HG02885 (cell line): ENCODE data around the gene SERINC2.
"Not testable (repeated sequence)": the region's sequence is repeated elsewhere in the genome, so short reads cannot be mapped to it uniquely, and the experiment has no call there.

Experiments
- ATAC-seq: cut with Tn5 transposase; IDR thresholded peaks from one replicate; pipeline ENCODE4 v1.9.1; 2021; ENCODE audit warnings: mild to moderate bottlenecking; ENCODE audit not compliant: unreplicated experiment, poor library complexity

The SERINC2 gene

DNA sequence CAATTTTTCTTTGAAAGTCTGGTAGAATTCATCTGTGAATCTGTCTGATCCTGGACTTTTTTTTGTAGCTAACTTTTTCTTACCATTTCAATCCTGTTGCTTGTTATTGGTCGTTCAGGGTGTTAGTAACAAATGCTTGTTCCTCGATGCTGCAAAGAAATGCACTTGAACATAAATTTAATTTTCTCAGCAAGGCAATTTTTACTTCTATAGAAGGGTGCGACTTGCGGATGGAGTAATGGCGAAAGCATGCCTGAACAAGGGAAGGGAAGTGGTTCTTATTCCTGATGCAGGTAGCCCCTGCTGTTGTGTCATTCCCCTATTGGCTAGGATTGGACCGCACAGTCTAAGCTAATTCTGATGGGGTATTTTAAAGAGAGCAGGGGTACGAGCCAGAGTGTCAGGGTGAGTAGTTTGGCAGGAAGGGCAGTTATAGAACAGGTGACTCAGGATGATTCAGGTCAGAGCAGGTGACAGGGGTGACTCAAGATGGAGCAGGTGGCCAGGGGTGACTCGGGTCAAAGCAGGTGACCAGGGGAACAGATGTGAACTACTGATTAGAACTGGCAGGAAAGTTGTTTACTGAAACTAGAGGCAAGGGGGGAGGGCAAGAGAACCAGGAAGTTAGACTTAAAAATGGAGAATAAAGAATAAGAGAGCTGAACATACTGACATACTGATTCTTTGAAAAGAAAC is 40.5 kb downstream of the SERINC2 start:
- ATAC-seq = no peak

DNA sequence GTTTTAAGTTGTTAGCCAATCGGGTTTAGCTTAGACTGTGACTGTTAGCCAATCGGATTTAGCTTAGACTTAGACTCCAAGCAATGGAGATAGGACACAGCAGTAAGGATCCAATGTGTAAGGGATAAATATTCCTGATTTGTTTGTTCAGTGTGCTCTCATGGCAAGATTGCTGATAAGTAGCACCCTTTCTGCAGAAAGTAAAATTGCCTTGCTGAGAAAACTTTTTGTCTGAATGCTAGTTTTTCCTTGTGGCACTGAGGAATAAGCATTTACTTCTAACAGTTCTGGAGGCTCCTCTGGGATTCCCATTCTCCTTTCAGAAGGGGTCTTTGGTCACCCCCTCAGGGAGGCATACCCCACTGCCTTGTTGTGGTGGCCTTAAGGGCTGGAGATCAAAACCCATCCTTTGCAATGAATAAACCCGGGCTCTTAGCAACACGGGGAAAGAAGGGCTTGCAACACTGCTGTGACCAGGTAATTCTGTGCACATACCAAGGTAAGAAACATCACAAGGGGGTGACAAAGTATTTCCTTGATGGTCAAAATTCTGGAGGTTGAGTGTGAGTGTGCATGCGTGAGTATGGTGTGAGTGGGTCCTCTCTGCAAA is 45.4 kb downstream of the SERINC2 start:
- ATAC-seq = no peak

DNA sequence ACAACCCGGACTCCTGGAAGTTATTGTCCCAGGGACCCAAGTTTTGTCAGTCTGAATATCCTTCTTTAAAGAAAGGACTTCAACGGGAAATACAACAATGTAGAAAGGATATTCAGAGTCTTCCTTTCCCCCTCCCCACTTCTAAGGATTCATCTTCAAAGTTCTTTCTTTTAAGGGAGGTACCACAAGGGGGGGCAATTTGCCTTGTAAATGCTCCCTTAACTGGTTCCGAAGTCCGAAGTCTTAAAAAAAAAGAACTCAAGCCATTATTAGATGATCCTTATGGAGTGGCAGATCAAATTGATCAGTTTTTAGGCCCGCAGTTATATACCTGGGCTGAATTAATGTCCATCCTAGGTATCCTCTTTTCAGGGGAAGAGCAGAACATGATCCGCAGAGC is 47.0 kb downstream of the SERINC2 start:
- ATAC-seq = no peak

DNA sequence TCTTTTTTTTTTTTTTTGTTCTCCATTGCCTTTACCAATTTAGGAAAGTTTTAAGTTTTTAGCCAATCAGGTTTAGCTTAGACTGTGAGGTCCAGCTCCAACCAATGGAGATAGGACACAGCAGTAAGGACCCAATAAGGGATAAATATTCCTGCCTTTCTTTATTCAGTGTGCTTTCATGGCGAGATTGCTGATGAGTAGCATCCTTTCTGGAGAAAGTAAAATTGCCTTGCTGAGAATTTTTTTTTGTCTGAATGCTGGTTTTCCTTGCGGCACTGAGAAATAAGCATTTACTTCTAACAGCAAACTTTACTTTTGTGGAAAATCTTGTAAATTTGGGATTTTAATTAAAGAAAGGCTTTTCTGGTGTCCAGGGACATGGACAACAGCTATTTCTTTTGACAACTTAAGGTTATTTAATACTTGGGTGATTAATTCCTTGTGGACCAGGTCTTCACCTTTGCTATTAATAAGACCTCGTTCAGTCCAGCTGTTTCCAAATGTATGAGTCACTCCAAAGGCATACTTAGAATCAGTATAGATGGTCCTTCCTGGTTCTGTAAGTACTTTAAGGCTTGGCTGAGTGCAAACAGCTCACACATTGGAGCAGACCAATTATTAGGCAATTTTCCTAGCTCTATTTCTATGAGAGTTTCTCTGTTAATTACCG is 54.1 kb downstream of the SERINC2 start:
- no peak for ATAC-seq

DNA sequence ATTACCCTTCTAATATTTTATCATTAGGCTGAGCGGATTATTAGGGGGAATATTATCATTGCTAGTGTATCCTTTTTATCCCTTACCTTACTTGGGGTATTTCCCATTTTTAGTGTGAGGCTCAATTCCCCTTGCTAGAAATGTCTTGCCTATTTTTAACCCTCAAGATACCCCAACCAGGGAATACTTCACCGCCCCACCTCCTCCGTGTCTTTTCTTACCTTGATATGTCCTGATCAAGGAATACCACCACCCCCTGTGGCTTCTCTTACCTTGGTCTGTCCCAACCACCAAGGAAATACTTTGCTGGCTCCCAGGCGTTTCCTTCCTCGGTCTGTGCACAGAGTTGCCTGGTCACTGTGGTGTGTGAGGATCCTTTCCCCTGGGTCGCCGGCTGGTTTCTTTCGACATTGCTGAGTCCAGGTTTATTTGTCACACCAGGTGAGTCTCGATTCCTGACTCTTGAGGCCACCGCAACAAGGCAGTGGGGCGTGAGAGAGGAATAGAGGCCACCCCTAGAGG is 57.8 kb downstream of the SERINC2 start:
- no peak for ATAC-seq

DNA sequence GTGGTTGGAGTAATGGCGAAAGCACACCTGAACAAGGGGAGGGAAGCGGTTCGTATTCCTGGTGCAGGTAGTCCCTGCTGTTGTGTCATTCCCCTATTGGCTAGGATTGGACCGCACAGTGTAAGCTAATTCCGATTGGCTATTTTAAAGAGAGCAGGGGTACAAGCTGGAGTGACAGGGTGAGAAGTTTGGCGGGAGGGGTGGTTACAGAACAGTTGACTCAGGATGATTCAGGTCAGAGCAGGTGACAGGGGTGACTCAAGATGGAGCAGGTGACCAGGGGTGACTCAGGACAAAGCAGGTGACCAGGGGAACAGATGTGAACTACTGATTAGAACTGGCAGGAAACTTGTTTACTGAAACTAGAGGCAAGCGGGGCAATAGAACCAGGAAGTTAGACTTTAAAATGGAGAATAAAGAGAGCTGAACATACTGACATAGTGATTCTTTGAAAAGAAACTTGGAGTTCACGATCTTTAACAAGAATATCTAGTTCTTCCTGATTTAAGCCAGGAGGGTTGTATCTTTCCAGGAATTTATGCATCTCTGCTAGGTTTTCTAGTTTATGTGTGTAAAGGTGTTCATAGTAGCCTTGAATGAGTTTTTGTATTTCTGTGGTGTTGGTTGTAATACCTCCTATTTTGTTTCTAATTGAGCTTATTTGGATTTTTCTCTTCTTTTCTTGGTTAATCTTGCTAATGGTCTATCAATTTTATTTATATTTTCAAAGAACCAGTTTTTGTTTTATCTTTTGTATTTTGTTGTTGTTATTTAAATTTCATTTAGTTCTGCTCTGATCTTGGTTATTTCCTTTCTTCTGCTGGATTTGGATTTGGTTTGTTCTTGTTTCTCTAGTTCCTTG is 58.7 kb downstream of the SERINC2 start:
- ATAC-seq = not testable (repeated sequence)

DNA sequence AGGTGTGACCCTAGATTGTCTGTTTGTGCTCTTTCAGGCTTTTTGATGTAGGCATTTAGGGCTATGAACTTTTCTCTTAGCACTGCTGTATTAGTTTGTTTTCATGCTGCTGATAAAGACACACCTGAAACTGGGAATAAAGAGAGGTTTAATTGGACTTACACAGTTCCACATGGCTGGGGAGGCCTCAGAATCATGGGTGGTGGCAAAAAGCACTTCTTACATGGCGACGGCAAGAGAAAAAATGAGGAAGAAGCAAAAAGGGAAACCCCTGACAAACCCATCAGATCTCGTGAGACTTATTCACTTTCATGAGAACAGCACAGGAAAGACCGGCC is 59.3 kb downstream of the SERINC2 start:
- not testable (repeated sequence) for ATAC-seq

DNA sequence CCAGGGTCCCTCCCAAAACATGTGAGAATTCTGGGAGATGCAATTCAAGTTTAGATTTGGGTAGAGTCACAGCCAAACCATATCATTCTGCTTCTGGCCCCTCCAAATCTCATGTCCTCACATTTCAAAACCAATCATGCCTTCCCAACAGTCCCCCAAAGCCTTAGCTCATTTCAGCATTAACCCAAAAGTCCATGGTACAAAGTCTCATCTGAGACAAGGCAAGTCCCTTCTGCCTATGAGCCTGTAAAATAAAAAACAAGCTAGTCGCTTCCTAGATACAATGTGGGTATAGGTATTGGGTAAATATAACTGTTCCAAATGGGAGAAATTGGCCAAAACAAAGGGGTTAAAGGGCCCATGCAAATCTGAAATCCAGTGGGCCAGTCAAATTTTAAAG is 59.7 kb downstream of the SERINC2 start:
- ATAC-seq = not testable (repeated sequence)

DNA sequence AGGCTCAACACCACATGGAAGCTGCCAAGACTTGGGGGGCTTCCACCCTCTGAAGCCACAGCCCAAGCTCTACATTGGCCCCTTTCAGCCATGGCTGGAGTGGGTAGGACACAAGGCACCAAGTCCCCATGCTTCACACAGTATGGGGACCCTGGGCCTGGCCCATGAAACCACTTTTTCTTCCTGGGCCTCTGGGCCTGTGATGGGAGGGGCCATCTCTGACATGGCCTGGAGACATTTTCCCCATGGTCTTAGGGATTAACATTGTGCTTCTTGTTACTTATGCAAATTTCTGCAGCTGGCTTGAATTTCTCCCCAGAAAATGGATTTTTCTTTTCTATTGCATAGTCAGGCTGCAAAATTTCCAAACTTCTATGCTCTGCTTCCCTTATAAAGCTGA is 60.5 kb downstream of the SERINC2 start:
- not testable (repeated sequence) for ATAC-seq

DNA sequence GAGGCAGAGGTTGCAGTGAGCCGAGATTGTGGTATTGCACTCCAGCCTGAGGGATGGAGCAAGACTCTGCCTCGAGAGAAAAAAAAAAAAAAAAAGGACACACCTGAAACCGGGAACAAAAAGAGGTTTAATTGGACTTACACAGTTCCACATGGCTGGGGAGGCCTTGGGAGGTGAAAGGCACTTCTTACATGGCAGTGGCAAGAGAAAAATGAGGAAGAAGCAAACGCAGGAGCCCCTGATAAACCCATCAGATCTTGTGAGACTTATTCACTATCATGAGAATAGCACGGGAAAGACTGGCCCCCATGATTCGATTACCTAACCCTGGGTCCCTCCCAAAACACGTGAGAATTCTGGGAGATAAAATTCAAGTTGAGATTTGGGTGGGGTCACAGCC is 61.6 kb downstream of the SERINC2 start:
- not testable (repeated sequence) for ATAC-seq

DNA sequence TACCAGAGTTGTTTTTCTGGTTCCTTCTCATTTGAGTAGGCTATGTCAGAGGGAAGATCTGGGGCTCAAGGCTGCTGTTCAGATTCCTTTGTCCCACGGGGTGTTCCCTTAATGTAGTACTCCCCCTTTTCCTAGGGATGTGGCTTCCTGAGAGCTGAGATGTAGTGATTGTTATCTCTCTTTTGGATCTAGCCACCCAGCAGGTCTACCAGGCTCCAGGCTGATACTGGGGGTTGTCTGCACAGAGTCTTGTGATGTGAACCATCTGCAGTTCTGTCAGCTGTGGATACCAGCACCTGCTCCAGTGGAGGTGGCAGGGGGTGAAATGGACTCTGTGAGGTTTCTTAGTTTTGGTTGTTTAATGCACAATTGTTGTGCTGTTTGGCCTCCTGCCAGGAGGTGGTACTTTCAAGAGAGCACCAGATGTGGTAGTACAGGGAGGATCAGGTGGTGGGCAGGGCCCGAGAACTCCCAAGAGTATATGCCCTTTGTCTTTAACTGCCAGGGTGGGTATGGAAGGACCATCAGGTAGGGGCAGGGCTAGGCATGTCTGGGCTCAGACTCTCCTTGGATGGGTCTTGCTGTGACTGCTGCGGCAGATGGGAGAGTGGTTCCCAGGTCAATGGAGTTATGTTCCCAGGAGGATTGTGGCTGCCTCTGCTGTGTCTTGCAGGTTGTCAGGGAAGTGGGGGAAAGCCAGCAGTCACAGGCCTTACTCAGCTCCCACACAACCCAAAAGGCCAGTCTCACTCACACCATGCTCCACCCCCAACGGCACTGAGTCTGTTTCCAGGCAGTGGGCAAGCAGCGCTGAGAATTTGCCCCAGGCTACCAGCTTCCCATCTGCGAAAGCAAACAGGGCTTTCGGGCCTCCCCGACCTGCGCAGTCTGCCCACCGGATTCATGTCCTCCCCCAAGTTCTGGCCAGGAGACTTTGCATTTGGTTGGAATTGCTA is 64.2 kb downstream of the SERINC2 start:
- no peak for ATAC-seq

DNA sequence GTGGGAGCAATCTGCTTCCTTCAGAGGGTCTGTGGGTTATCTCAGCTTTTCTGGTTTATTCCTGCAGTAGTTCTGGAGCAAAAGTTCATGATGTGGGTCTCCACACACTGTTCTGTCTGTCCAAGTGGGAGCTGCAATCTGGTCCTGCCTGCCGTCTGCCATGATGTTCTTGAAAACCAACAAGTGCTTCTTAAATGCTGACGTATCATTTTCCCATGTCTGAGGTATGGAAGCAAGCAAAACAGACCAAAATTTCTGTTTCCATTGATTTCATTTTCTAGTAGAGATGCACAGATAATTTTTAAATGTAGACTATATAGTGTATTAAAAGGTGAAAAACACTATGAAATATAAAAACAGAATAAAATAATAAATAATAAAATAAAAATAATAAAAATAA is 65.2 kb downstream of the SERINC2 start:
- no peak for ATAC-seq

DNA sequence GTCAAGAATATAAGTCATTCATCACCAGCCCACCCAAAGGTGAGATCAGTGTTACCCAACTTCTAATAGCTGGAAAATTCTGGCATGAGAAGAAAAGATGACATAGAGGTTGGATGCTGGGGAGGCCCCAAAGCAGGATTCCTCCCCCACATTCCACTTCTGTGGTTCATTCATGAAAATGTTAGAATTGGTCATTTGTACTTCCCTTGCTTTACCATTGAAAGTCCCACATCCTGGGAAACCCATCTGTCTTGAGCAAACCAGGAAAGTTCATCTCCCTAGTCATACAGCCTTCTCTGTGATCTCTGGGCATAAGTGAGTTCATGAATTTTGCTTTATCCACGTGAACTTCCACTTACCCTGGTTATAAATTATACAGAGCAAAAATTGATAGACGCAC is 66.8 kb downstream of the SERINC2 start:
- no peak for ATAC-seq

DNA sequence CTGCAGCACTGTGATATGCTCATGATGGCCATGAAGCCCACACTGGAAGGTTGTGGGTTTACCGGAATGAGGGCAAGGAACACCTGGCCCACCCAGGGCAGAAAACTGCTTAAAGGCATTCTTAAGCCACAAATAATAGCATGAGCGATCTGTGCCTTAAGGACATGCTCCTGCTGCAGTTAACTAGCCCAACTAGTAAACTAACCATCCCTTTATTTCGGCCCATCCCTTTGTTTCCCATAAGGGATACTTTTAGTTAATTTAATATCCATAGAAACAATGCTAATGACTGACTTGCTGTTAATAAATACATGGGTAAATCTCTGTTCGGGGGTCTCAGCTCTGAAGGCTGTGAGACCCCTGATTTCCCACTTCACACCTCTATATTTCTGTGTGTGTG is 67.4 kb downstream of the SERINC2 start:
- ATAC-seq = not testable (repeated sequence)

DNA sequence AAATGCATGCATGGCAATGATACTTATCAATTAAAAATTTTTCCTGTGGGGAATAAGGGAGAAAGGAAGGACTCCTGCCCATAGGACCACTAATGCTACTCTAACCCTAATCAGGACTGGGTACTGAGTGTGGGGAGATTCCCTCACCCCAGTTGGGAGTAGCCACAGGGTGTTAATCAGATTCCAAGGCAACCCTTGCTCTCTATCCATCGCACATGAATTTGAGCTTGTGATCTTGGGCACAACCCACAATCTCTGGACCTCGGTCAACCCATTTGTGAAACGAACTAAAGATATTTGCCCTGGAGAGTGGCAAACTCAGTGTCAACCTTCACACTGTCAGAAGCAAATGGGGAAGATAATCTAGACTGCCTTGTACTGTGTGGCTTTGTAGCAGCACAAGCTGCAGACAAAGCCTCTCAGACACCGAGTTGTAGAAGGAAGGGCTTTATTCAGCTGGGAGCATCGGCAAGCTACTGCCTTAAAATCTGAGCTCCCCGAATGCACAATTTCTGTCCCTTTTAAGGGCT is 69.5 kb downstream of the SERINC2 start:
- no peak for ATAC-seq

DNA sequence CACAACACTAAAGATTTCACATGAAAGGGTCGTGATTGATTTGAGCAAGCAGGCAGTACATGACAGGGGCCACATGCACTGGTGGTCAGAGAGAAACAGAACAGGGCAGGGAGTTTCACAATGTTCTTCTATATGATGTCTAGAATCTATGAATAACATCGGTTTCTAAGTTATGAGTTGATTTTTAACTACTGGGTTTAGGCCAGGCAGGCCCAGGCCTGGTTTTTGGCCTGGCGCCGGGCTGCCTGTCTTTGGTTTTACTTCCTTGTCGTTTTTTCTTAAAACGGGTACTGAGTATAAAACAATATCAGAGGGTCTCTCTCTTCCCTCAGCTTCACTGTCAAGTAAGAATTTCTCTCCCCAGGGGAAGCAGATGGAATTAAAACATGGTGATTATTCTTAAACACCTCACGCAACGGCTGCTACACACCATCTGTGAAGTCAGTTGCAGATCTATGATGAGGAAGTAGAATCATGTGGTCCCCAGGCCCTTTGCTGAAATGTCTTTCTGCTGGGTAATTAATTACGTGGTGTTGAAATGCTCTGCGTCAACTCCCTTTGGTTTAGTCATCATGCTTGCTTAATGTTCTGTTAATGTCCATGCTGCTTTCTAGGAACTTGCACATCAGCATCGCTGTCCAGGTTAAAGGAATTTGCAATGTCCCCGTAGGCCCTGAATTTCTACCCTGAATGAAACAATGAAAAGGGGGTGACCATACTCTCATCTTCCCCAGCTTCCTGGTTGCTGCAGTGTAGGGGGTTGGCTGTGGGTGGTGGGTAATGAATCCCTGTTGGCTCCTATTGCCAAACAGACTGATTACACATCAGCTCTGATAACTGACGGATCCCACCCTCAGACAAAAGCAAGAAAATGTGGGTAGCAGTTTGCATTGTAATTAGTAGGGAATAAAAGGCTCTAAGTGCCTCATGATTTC is 70.3 kb downstream of the SERINC2 start:
- no peak for ATAC-seq
